BJ (cell line): Measurements from ENCODE around the gene RAB3GAP1. TPM values are rescaled to one million over a fixed set of nuclear protein-coding genes. Genes with fewer than 3 reads are reported as not detected.
A peak's percentile ranks its signal among the peaks of the same experiment; 100 is the strongest.

Source experiments
- CTCF ChIA-PET: fragments of 350-600 bp; formaldehyde crosslinking; extraction: SDS; loops from one replicate; lab custom pipeline; 2021; ENCODE audit warnings: antibody characterized with exemption, inconsistent platforms; lab: Yijun Ruan, JAX
- POLR2A ChIA-PET: fragments of 300-600 bp; sonication (Branson Sonifier 250); formaldehyde crosslinking; extraction: SDS; loops from one replicate; lab custom pipeline; 2021; ENCODE audit warnings: antibody characterized with exemption; lab: Charles Lee
- DNase-seq: peaks from one replicate; pipeline ENCODE4 v3.0.0-alpha.2; 2011; ENCODE audit warnings: low read depth
- H3K27me3 ChIP-seq: 2 replicates; pipeline ENCODE4 v1.6.0; 2011; ENCODE audit warnings: low read length; ENCODE audit not compliant: control insufficient read depth, insufficient read depth
- H3K36me3 ChIP-seq: 2 replicates; pipeline ENCODE4 v1.5.1; 2011; ENCODE audit warnings: low read length; ENCODE audit not compliant: control insufficient read depth, insufficient read depth
- H3K4me3 ChIP-seq: 2 replicates; pipeline ENCODE4 v1.5.1; 2011; ENCODE audit warnings: low read depth, mild to moderate bottlenecking, control low read depth, low read length
- CTCF ChIP-seq: IDR thresholded peaks from 2 replicates; pipeline ENCODE4 v1.5.1; 2011; ENCODE audit warnings: low read depth, mild to moderate bottlenecking, control low read depth, inconsistent platforms, low read length, moderate library complexity; ENCODE audit not compliant: insufficient read depth
- polyA plus RNA-seq: library from polyadenylated mRNA; depleted of rRNA; stranded (reverse); fragments of >200 nt; gene quantifications from 2 replicates; pipeline ENCODE4 v1.2.3, GENCODE V29; 2011

Gene RAB3GAP1
- polyA plus RNA-seq, 1 experiment = 22.4 TPM

- Histone ChIP-seq H3K27me3 (no peaks in the 10 kb centered on the region), H3K4me3 (no peak overlapping the region), H3K36me3 (no peaks in the 10 kb centered on the region; the same call in 1 of the 2 replicates)
- TF ChIP-seq CTCF = no peak
- ChIA-PET POLR2A (no interaction called here), CTCF (no interaction called here)
- DNase-seq = no peak
These were observed 11.1 kb downstream of the RAB3GAP1 start for GRCh38 chr2:135063210-135063609.

- POLR2A ChIA-PET = no interaction called here
- no peaks in the 10 kb centered on the region for H3K27me3 ChIP-seq
- H3K36me3 ChIP-seq = no peaks in the 10 kb centered on the region; the same call in 1 of the 2 replicates
- TF ChIP-seq CTCF = no peak
- DNase-seq = no peak
- H3K4me3 ChIP-seq = no peak overlapping the region
- CTCF ChIA-PET = no interaction called here
These were observed 12.1 kb downstream of the RAB3GAP1 start for GRCh38 chr2:135064149-135064548.

- ChIA-PET POLR2A (no interaction called here), CTCF (no interaction called here)
- H3K36me3 ChIP-seq = no peaks in the 10 kb centered on the region; the same call in 1 of the 2 replicates
- TF ChIP-seq CTCF = no peak
- no peaks in the 10 kb centered on the region for H3K27me3 ChIP-seq
- peak; percentile 47 for DNase-seq
- no peak overlapping the region for H3K4me3 ChIP-seq
These were observed 14.6 kb downstream of the RAB3GAP1 start for GRCh38 chr2:135066710-135067109.

- CTCF ChIA-PET = interaction anchor here (0.7 kb wide), 1 partner anchor 12 kb away, joined by 3 read pairs; no protein-coding TSS in a partner anchor
- DNase-seq = no peak
- H3K4me3 ChIP-seq = no peak overlapping the region
These were observed 20.3 kb downstream of the RAB3GAP1 start for GRCh38 chr2:135072125-135072997.

More at GRCh38 chr2:135072125-135072997, 20.3 kb downstream of the RAB3GAP1 start:
- no peak for TF ChIP-seq CTCF
- H3K27me3 ChIP-seq = no peaks in the 10 kb centered on the region
- POLR2A ChIA-PET = no interaction called here
- H3K36me3 ChIP-seq = peaks cover 1% of the 10 kb centered on the region; the same call in 1 of the 2 replicates
